Keratinocyte (primary cell): Measurements from ENCODE around the gene TFG. TPM values are rescaled to one million over a fixed set of nuclear protein-coding genes. Genes with fewer than 3 reads are reported as not detected.

Experiments used
- DNase-seq: peaks from one replicate; pipeline ENCODE4 v3.0.0-alpha.2; 2011; ENCODE audit warnings: low read depth, missing footprints, low spot score
- FAIRE-seq: peaks from 2 replicates; lab custom pipeline; 2011; peaks lifted over from hg19 to GRCh38; lab: Jason Lieb, UNC
- H2AFZ ChIP-seq: 2 replicates; pipeline ENCODE4 v1.6.0; 2012; ENCODE audit warnings: low read length, control low read depth, inconsistent platforms; ENCODE audit not compliant: control insufficient read depth
- H3K27ac ChIP-seq: 2 replicates; pipeline ENCODE4 v1.5.1; 2011; ENCODE audit warnings: low read length; ENCODE audit not compliant: control insufficient read depth, insufficient read depth
- H3K27me3 ChIP-seq: 3 replicates; pipeline ENCODE4 v1.6.0; 2011; ENCODE audit warnings: low read length; ENCODE audit not compliant: control insufficient read depth, insufficient read depth; ENCODE audit errors: extremely low read depth
- H3K36me3 ChIP-seq, 2 experiments: 2 replicates in 1 of 2; 3 replicates in 1 of 2; pipeline ENCODE4 v1.5.1; 2011; ENCODE audit warnings: low read length in 2 of 2, mild to moderate bottlenecking in 1 of 2; ENCODE audit not compliant: control insufficient read depth in 2 of 2, insufficient read depth in 2 of 2; ENCODE audit errors: extremely low read depth in 1 of 2
- H3K4me1 ChIP-seq: 3 replicates; pipeline ENCODE4 v1.5.1; 2011; ENCODE audit warnings: low read length; ENCODE audit not compliant: control insufficient read depth, insufficient read depth; ENCODE audit errors: extremely low read depth
- H3K4me2 ChIP-seq: 3 replicates; pipeline ENCODE4 v1.6.0; 2011; ENCODE audit warnings: low read depth, low read length; ENCODE audit not compliant: control insufficient read depth, insufficient read depth; ENCODE audit errors: extremely low read depth
- H3K4me3 ChIP-seq, 3 experiments: fragments of 200-600 bp in 1 of 3; sonication (generic) in 1 of 3; 2 replicates in 2 of 3; 3 replicates in 1 of 3; pipeline ENCODE4 v1.5.1; 2011 to 2016; ENCODE audit warnings: low read length in 3 of 3, mild to moderate bottlenecking in 3 of 3, control low read depth in 2 of 3, inconsistent platforms in 1 of 3, low read depth in 1 of 3, mixed read lengths in 1 of 3, mixed run types in 1 of 3, moderate library complexity in 1 of 3; ENCODE audit not compliant: control insufficient read depth in 2 of 3, insufficient read depth in 2 of 3; ENCODE audit errors: extremely low read depth in 1 of 3
- H3K79me2 ChIP-seq: 2 replicates; pipeline ENCODE4 v1.6.0; 2012; ENCODE audit warnings: low read length; ENCODE audit not compliant: control insufficient read depth, insufficient read depth
- H3K9ac ChIP-seq: 3 replicates; pipeline ENCODE4 v1.6.0; 2011; ENCODE audit warnings: low read length; ENCODE audit not compliant: control insufficient read depth, insufficient read depth; ENCODE audit errors: extremely low read depth
- H3K9me1 ChIP-seq: 3 replicates; pipeline ENCODE4 v1.6.0; 2011; ENCODE audit warnings: low read length; ENCODE audit not compliant: control insufficient read depth, insufficient read depth; ENCODE audit errors: extremely low read depth
- H3K9me3 ChIP-seq: 2 replicates; pipeline ENCODE4 v1.5.1; 2012; ENCODE audit warnings: low read depth, low read length; ENCODE audit not compliant: control insufficient read depth
- H4K20me1 ChIP-seq: 3 replicates; pipeline ENCODE4 v1.6.0; 2011; ENCODE audit warnings: low read length; ENCODE audit not compliant: control insufficient read depth, insufficient read depth; ENCODE audit errors: extremely low read depth
- EZH2 ChIP-seq: IDR thresholded peaks from one replicate; pipeline ENCODE4 v1.6.1; 2012; ENCODE audit warnings: inconsistent platforms, mild to moderate bottlenecking, low read length, moderate library complexity
- dilution Hi-C: fragments of 300-500 bp; cut with MboI; formaldehyde crosslinking; loops from one replicate; pipeline ENCODE4 v1.7.0; 2020; ENCODE audit warnings: low sequenced_read_pairs; ENCODE audit not compliant: extremely low pct_ligation_motif_present
- polyA plus RNA-seq, 5 experiments: library from polyadenylated mRNA; depleted of rRNA in 3 of 5; stranded (reverse) in 3 of 5; stranded (forward) in 1 of 5; unstranded in 1 of 5; fragments of >200 nt; gene quantifications; 1 replicate in 1 of 5; 2 replicates in 3 of 5; 3 replicates in 1 of 5; pipeline versions ENCODE4 v1.2.1 to v1.2.3, GENCODE V29; 2011 to 2012; ENCODE audit warnings: missing spikeins in 2 of 5, low read depth in 1 of 5, low replicate concordance in 1 of 5
- TF ChIP-seq, protein P1 (sequence below), 3 experiments: IDR thresholded peaks in 1 of 3; conservative IDR thresholded peaks in 1 of 3; optimal IDR thresholded peaks in 1 of 3; 2 replicates in 2 of 3; 3 replicates in 1 of 3; pipeline versions ENCODE3 to v1.5.1; 2011; ENCODE audit warnings: low read length in 3 of 3, mild to moderate bottlenecking in 3 of 3, moderate library complexity in 2 of 3, control low read depth in 1 of 3, inconsistent platforms in 1 of 3; ENCODE audit not compliant: insufficient read depth in 2 of 3; ENCODE audit errors: extremely low read depth in 1 of 3

The TFG gene
- polyA plus RNA-seq, 1 donor (not counting 4 experiments of a cell fraction or from before 2014, with no cell fraction given) = 177 TPM

DNA sequence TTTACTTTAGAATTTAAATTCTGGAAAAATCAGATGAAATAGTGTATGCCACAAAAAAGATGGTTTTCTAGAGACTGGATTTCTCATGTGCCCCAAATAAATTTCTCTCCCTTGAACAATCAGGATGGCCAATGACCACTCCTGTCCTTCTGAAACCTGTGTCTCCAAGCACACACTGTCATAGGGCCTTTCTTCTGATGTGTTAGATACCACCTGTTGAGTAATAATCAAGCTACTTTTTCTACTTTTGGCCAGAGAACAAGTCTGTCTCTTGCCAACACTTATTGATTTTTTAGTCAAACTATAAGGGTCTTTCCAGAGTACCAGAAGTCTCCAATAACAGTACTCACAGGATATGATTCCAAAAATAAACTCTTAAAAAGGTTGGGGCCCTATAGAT is 16.1 kb upstream of the TFG start:
- Histone ChIP-seq H3K4me1 (peaks cover 11% of the 10 kb centered on the region), H4K20me1 (no peaks in the 10 kb centered on the region), H3K4me3 (no peak overlapping the region), H3K79me2 (no peaks in the 10 kb centered on the region), H3K27ac (no peak overlapping the region), H3K4me2 (no peak overlapping the region), H2AFZ (no peak overlapping the region), H3K9ac (no peak overlapping the region), H3K9me1 (no peaks in the 10 kb centered on the region), H3K36me3 (no peaks in the 10 kb centered on the region), H3K27me3 (no peaks in the 10 kb centered on the region), H3K9me3 (no peaks in the 10 kb centered on the region)
- FAIRE-seq = no peak
- dilution Hi-C loops = no loop called here
- DNase-seq = no peak
- no peak for TF ChIP-seq EZH2
- TF ChIP-seq, protein P1, sequence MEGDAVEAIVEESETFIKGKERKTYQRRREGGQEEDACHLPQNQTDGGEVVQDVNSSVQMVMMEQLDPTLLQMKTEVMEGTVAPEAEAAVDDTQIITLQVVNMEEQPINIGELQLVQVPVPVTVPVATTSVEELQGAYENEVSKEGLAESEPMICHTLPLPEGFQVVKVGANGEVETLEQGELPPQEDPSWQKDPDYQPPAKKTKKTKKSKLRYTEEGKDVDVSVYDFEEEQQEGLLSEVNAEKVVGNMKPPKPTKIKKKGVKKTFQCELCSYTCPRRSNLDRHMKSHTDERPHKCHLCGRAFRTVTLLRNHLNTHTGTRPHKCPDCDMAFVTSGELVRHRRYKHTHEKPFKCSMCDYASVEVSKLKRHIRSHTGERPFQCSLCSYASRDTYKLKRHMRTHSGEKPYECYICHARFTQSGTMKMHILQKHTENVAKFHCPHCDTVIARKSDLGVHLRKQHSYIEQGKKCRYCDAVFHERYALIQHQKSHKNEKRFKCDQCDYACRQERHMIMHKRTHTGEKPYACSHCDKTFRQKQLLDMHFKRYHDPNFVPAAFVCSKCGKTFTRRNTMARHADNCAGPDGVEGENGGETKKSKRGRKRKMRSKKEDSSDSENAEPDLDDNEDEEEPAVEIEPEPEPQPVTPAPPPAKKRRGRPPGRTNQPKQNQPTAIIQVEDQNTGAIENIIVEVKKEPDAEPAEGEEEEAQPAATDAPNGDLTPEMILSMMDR (optimal IDR thresholded peaks at IDR 0.05 in 1 of 3, IDR thresholded peaks at IDR 0.05 in 1 of 3, conservative IDR thresholded peaks at IDR 0.05 in 1 of 3; ENCODE audit: extremely low read depth in 1 of 3, insufficient read depth in 2 of 3, low read length in 3 of 3) = no peak

DNA sequence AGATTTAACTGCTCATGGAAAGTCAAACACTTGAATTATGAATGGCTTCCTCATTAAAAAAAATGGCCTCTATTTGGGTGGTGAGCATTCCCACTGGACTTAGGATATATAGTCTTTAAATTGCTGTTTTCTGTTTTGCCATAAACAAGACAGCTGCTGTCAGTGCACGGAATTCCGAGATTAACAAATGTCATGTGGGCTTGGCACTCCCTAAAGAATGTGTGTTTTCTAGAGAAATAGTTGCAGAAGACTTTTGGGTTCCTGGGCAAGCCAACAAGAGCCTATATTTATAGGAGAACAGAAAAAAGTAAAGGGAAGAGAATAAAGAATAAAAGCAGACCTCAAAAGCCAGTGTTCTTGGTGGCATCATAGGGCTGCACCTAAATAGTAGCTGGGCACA is 13.6 kb upstream of the TFG start:
- H3K9ac ChIP-seq = no peak overlapping the region
- no peaks in the 10 kb centered on the region for H3K9me3 ChIP-seq
- dilution Hi-C loops = no loop called here
- H3K36me3 ChIP-seq = no peaks in the 10 kb centered on the region
- H2AFZ ChIP-seq = no peak overlapping the region
- no peaks in the 10 kb centered on the region for H3K79me2 ChIP-seq
- TF ChIP-seq EZH2 = no peak
- TF ChIP-seq, protein P1 (optimal IDR thresholded peaks at IDR 0.05 in 1 of 3, IDR thresholded peaks at IDR 0.05 in 1 of 3, conservative IDR thresholded peaks at IDR 0.05 in 1 of 3; ENCODE audit: extremely low read depth in 1 of 3, insufficient read depth in 2 of 3, low read length in 3 of 3) = no peak
- H3K9me1 ChIP-seq = no peaks in the 10 kb centered on the region
- H3K4me3 ChIP-seq = no peak overlapping the region
- peaks cover 11% of the 10 kb centered on the region for H3K4me1 ChIP-seq
- no peak overlapping the region for H3K27ac ChIP-seq
- no peaks in the 10 kb centered on the region for H4K20me1 ChIP-seq
- no peaks in the 10 kb centered on the region for H3K27me3 ChIP-seq
- DNase-seq (no peak), FAIRE-seq (no peak)
- no peak overlapping the region for H3K4me2 ChIP-seq
